Stomach (tissue), 4 donors: ENCODE results near the gene EZH2.

Experiments used
- CTCF ChIP-seq, 7 experiments: fragments of 450-650 bp in 4 of 7; fragments of 200-600 bp in 3 of 7; sonication (generic) in 3 of 7; IDR thresholded peaks; one replicate each; pipeline ENCODE4 v1.5.1; 2016 to 2019; ENCODE audit warnings: antibody characterized with exemption in 7 of 7, control low read depth in 2 of 7, mild to moderate bottlenecking in 1 of 7
- POLR2A ChIP-seq, 4 donors: fragments of 450-650 bp; IDR thresholded peaks; one replicate each; pipeline ENCODE4 v1.6.1; 2016; ENCODE audit warnings: antibody characterized with exemption in 4 of 4, control low read depth in 2 of 4, mild to moderate bottlenecking in 1 of 4, moderate library complexity in 1 of 4
- POLR2AphosphoS5 ChIP-seq, 3 donors: sonication (generic); formaldehyde crosslinking; IDR thresholded peaks; one replicate each; pipeline ENCODE4 v1.6.1; 2016; ENCODE audit warnings: antibody characterized with exemption in 3 of 3

- no peak for TF ChIP-seq CTCF (IDR thresholded peaks at IDR 0.05)
- no peak for TF ChIP-seq POLR2A (IDR thresholded peaks at IDR 0.05)
- TF ChIP-seq POLR2AphosphoS5 (IDR thresholded peaks at IDR 0.05), result no peak
Observed at GRCh38 chr7:148867596-148868377, 16.3 kb downstream of the EZH2 start.
